HG02571 (cell line): Measurements from ENCODE around the gene RAB23.

Experiments used
- ATAC-seq: cut with Tn5 transposase; IDR thresholded peaks from one replicate; pipeline ENCODE4 v1.9.1; 2021; ENCODE audit warnings: mild to moderate bottlenecking, moderate library complexity; ENCODE audit not compliant: unreplicated experiment

RAB23 gene

DNA sequence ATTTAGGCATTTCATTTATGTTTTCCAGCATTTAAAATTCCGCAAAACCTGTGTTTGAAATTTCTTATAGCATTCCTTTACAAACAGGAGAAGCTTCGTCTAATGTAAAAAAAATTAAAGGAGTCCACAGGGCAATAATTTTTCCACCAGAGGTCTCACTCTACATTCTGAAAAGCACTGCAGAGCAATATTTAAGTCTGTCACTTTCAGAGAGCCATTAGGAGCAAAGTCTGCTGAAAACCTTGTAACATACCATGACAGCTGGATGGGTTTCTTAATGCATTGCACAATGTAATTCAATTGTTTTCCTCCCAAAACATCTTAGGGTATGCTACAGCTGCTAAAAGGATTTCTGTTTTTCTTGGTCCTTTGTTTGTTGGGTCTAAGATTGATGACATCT lies 32.0 kb downstream of the RAB23 start:
- no peak for ATAC-seq

DNA sequence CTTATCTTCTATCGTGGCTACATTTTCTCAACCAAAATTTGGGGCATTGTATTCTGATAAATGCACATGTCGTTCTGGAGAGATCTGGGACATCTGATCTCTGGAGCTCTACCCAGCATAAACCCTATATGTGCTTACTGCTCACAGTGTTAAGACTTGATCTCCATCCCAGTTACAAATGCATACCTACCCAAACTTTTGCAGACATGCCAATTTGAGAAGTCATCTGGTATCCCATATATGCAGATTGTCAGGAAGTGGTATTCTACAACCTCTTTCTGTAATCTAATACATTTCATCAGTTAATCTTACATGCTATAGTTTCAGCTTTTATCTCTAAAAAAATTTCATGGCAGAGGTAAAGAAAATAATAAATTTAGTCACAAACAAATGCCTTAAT lies 38.8 kb downstream of the RAB23 start:
- ATAC-seq = no peak

DNA sequence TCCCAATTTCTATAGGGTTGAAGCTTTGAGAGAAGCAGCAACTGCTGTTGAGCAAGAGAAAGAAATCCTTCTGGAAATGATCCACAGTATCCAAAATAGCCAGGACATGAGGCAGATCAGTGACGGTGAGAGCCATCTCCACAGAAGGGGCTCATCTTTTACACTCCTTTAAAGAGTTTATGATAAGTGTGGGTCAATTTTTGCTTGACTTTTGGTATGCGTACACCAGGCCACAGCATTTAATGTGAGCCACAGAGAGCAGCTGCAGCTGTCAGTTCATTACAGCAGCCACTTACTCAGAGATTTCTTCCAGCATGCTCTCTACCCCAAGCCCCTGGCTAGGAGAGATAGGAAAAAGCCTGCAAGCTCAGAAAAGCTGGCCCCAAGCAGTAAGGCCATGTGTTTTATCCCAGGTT lies 40.1 kb downstream of the RAB23 start:
- no peak for ATAC-seq

GRCh38 chr6:57180596-57180995 lies 41.5 kb downstream of the RAB23 start:
- no peak for ATAC-seq

GRCh38 chr6:57177545-57178265 lies 44.4 kb downstream of the RAB23 start:
- ATAC-seq = no peak

GRCh38 chr6:57174511-57174907 lies 47.6 kb downstream of the RAB23 start:
- no peak for ATAC-seq

GRCh38 chr6:57173886-57174510 lies 48.1 kb downstream of the RAB23 start:
- ATAC-seq = no peak

DNA sequence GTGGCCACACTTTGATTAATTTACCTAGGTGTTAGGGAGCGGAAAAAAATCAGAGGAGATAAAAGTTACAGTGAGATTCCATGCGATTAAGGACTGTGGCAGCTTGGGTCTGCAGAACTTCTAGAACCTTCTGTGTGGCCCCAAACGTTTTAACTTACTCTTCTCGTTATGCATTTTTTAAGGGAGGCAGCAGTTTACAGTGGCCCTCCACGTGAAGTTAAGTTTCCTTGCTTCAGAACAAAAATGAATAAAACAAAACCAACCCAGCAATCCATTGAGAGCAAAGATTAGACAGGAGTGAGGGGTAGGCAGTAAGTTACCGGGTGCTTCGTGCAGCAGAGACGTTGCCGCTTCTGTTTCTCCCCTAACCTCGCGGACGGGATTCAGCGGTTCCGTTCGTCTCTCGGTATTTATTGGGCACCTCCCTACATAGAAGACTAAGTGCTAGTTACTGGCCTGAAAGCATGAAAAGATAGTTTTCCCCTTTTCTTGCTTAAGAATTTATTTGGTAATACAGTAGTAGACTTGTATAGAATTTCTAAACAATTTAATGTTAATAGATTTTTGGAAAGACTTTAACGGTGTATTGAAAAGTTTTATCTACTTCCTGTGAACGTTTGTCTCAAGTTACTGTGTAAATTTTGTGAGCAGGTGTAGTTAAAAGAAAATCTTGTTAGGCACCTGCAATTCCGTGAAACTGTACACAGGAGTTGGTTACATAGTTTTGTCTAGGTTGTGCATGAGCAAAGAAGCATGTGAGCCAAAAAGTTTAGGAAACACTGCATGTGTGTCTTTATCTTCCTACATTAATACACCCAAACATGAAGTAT lies 48.8 kb downstream of the RAB23 start:
- ATAC-seq = no peak

GRCh38 chr6:57172136-57173055 lies 49.7 kb downstream of the RAB23 start, which contains the start of gene BAG2:
BAG2 (plus strand) TSS chr6:57172326; CDS start chr6:57172698, 372 bp downstream.
- peak; percentile 84 for ATAC-seq

GRCh38 chr6:57165080-57165479 lies 57.0 kb downstream of the RAB23 start:
- no peak for ATAC-seq

DNA sequence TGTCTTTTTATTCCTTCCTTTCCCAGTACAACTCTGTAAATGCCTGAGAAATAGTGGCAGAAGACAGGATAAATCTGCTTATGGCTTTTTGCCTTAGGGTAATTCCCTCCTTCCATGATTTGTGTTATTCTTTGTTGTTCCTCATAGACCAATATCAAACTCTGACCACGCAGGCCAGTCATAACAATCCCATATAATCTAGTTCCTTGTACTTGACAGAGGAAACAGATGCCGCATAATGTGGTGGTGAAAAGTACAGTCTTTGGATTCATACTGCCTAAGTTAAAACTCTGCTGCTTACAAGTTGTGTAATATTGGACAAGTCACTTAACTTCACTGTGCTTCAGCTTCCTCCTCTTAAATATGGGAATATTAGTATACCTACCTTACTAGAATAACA lies 58.2 kb downstream of the RAB23 start:
- no peak for ATAC-seq

DNA sequence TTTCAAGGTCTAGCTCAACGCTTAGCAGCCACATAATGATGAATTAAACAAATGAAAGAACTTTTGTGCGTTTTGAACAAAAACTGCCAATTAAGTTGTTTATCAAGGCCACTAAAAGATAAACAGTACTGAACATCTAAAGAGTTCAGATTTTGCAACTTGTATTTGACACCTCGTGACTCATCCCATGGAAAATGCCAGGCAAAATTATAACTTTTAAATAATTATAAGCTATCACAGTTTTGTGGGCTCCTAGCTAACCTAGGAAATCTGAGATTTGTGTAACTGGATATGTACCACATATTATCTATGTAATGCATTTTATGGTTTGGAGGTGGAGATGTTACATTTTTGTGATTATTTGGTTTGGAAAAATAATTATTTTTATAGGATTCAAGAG lies 59.6 kb downstream of the RAB23 start:
- no peak for ATAC-seq

GRCh38 chr6:57162028-57162427 lies 60.1 kb downstream of the RAB23 start:
- no peak for ATAC-seq

- no peak for ATAC-seq
These were observed 63.0 kb downstream of the RAB23 start for GRCh38 chr6:57159127-57159526.

DNA sequence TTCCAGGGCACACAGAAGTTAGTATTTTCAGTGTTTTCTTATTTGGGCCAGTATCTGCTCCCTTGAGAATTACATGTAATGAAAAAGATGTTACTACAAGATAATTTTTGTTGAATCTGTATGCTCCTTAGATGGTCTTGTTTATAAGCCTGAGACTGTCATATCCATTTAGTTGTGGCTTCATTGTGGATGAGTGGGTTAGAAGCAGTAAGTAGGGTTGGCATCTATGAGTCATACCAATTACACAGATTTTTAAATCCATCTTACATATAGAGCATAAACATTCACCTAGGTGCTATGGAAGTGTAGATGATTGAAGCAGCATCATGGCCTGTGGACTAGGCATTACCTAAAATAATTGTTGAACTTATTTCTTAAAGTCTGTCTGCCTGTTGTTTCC lies 63.4 kb downstream of the RAB23 start:
- no peak for ATAC-seq

DNA sequence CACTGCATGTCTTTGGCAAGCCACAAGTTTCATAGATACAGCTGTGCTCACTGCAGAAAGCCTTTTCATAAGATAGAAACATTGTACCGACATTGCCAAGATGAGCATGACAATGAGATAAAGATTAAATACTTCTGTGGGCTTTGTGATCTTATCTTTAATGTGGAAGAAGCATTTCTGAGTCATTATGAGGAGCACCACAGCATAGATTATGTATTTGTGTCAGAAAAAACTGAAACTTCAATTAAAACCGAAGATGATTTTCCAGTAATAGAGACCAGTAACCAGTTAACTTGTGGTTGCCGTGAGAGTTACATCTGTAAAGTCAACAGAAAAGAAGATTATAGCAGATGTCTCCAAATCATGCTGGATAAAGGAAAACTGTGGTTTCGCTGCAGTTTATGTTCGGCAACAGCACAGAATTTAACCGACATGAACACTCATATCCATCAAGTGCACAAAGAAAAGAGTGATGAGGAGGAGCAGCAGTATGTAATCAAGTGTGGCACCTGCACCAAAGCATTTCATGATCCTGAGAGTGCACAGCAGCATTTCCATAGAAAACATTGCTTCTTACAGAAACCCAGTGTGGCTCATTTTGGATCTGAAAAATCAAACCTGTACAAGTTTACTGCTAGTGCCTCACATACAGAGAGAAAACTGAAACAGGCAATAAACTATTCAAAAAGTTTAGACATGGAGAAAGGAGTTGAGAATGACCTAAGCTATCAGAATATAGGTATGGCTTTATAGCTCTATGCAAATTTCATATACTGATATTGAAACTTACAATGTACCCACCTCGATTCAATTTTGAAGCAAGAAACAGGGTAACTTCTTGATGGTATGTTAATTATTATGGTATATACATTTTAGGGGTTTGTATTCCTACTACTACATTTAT lies 73.9 kb downstream of the RAB23 start:
- ATAC-seq = no peak

DNA sequence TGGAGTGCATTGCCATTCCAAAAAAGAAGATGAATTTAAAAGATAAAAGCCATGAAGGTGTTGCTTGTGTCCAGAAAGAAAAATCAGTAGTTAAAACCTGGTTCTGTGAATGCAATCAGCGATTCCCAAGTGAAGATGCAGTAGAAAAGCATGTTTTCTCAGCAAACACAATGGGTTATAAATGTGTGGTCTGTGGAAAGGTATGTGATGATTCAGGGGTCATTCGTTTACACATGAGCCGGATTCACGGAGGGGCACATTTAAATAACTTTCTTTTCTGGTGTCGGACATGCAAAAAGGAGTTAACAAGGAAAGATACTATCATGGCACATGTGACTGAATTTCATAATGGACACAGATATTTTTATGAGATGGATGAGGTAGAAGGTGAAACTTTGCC lies 74.7 kb downstream of the RAB23 start:
- ATAC-seq = no peak

GRCh38 chr6:57143690-57144089 lies 78.4 kb downstream of the RAB23 start:
- no peak for ATAC-seq

DNA sequence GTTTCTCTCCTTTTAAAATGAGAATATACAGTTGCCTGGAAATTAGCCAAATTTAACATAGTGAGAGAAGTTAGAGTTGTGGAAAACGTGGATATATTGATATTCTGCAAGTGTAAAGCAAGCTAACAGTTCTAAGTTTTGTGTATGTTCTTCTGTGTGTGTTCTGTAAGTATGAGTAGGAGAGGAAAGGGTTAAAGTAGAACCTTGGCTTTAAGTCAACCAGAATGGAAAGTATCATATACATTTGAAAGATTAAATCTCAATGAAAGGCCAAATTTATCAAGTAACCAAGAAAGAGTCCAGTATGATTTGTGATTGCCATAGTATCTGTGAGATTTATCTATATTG lies 80.0 kb downstream of the RAB23 start:
- no peak for ATAC-seq
